ENCODE data around the gene FADD.

GRCh38 chr11:70246196-70246595 is 43.1 kb downstream of the FADD start:
- no peak for TF ChIP-seq POLR2A (IDR thresholded peaks at IDR 0.05)
- no peak for TF ChIP-seq POLR2AphosphoS5 (IDR thresholded peaks at IDR 0.05)
- no peak for TF ChIP-seq CTCF (IDR thresholded peaks at IDR 0.05 in 8 of 11, conservative IDR thresholded peaks at IDR 0.05 in 3 of 11)
